ENCODE results near the gene POLG. TPM values are rescaled to one million over a fixed set of nuclear protein-coding genes. Genes with fewer than 3 reads are reported as not detected.

POLG gene
- total RNA-seq, 1 donor from 2014 or later = 36.0 TPM

- DNase-seq (ENCODE audit: low spot score) = no peak
These were observed 6.0 kb downstream of the POLG start for GRCh38 chr15:89328398-89329254.

GRCh38 chr15:89327113-89327512 lies 7.5 kb downstream of the POLG start:
- ATAC-seq (no peak), DNase-seq (ENCODE audit: low spot score) (no peak)

More at GRCh38 chr15:89328398-89329254, 6.0 kb downstream of the POLG start:
- no peak for ATAC-seq

GRCh38 chr15:89326316-89326715 lies 8.3 kb downstream of the POLG start:
- DNase-seq (ENCODE audit: low spot score) (no peak), ATAC-seq (no peak)

GRCh38 chr15:89325039-89325803 lies 9.4 kb downstream of the POLG start:
- no peak for ATAC-seq
- DNase-seq (ENCODE audit: low spot score) = no peak

- no peak for ATAC-seq
These were observed 10.8 kb downstream of the POLG start for GRCh38 chr15:89323825-89324224.

GRCh38 chr15:89322822-89323221 lies 11.8 kb downstream of the POLG start:
- no peak for ATAC-seq
- no peak for DNase-seq (ENCODE audit: low spot score)

More at GRCh38 chr15:89323825-89324224, 10.8 kb downstream of the POLG start:
- no peak for DNase-seq (ENCODE audit: low spot score)

GRCh38 chr15:89321521-89322410 lies 12.9 kb downstream of the POLG start:
- ATAC-seq (peak; percentile 92), DNase-seq (ENCODE audit: low spot score) (peak; percentile 85)

GRCh38 chr15:89320200-89320599 lies 14.4 kb downstream of the POLG start:
- no peak for DNase-seq (ENCODE audit: low spot score)
- no peak for ATAC-seq

- no peak for DNase-seq (ENCODE audit: low spot score)
- no peak for ATAC-seq
These were observed 14.9 kb downstream of the POLG start for GRCh38 chr15:89319678-89320077.

GRCh38 chr15:89317186-89317720 lies 17.4 kb downstream of the POLG start:
- DNase-seq (ENCODE audit: low spot score) (no peak), ATAC-seq (no peak)

GRCh38 chr15:89316504-89316903 lies 18.1 kb downstream of the POLG start:
- ATAC-seq = no peak
- DNase-seq (ENCODE audit: low spot score) = no peak

GRCh38 chr15:89315375-89315929 lies 19.2 kb downstream of the POLG start:
- DNase-seq (ENCODE audit: low spot score) (no peak), ATAC-seq (peak; percentile 11)

GRCh38 chr15:89309993-89310392 lies 24.6 kb downstream of the POLG start:
- DNase-seq (ENCODE audit: low spot score) (no peak), ATAC-seq (no peak)

GRCh38 chr15:89308236-89308635 lies 26.4 kb downstream of the POLG start:
- DNase-seq (ENCODE audit: low spot score) (no peak), ATAC-seq (no peak)

GRCh38 chr15:89307791-89308190 lies 26.8 kb downstream of the POLG start:
- DNase-seq (ENCODE audit: low spot score) (no peak), ATAC-seq (no peak)

GRCh38 chr15:89307046-89307587 lies 27.5 kb downstream of the POLG start:
- no peak for DNase-seq (ENCODE audit: low spot score)
- no peak for ATAC-seq

GRCh38 chr15:89305395-89305794 lies 29.2 kb downstream of the POLG start:
- no peak for ATAC-seq
- DNase-seq (ENCODE audit: low spot score) = no peak

- no peak for ATAC-seq
These were observed 30.6 kb downstream of the POLG start for GRCh38 chr15:89303986-89304385.

GRCh38 chr15:89301304-89302089 lies 33.1 kb downstream of the POLG start:
- DNase-seq (ENCODE audit: low spot score) (no peak), ATAC-seq (no peak)

More at GRCh38 chr15:89303986-89304385, 30.6 kb downstream of the POLG start:
- no peak for DNase-seq (ENCODE audit: low spot score)

All from left lobe of liver (tissue), 2 donors.